GM10847 (cell line): ENCODE results near the gene SKAP1.

Source experiments
- POLR2A ChIP-seq: IDR thresholded peaks from 2 replicates; pipeline ENCODE4 v1.6.1; 2011; ENCODE audit not compliant: insufficient read length; ENCODE audit errors: extremely low read depth

The SKAP1 gene

GRCh38 chr17:48333034-48333530 is 96.9 kb downstream of the SKAP1 start:
- no peak for TF ChIP-seq POLR2A

DNA sequence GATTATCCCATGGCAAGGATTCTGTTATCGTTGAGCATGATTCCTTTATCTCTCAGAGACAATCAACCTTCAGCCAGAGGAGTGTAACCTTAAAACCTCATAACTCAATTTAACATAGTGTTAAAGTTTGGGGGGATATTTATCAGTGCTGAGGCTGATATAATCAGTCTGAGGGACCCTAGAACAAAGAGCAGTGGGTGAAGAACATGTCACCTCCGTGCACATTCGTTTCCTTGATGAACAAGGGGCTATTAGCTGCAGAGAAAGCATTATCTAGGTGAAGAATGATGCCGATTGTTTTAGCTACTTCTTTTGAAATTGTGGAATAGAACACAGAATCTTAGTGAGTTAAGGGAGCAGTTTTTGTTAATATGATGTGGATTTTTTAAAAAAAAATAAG is 99.1 kb downstream of the SKAP1 start:
- no peak for TF ChIP-seq POLR2A

DNA sequence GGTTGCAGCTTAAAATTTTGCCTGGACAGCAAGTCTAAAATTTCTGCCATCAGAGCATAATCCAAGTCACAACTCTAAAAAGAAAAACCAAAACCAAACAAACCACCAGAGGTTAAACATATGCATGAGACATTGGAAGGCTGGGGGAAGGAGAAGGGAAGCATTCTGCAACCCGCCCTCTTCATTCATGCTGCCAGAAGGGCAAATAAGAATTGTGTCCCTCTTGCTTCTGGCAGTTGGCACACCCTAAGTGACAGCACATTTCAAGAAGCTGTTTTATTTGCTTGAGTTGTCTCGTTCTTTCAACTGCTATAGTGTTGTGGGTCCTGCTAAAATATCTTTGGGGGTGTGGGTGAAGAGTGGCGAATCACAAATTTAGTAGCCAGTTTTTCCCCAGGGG is 99.6 kb downstream of the SKAP1 start:
- TF ChIP-seq POLR2A = no peak

DNA sequence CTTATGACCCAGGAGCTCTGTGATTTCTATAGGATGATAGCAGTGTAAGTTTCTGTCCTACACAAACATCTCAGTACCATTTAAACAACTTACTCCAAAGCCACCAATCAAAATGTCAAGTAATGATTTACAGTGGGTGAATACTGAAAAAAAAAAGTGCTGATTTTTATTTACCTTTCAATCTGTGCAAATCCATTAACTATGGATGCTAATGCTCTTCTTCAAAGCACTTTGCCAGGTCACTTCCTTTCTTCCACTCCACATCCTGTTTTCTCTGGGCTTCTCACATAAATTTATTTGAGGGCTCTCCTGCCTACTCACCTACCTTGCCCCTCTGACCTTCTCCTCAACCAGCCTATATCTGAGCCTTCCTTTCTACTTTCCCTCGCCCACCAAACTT is 101.6 kb downstream of the SKAP1 start:
- TF ChIP-seq POLR2A = no peak

- no peak for TF ChIP-seq POLR2A
Observed at GRCh38 chr17:48326310-48326709, 103.7 kb downstream of the SKAP1 start.

- no peak for TF ChIP-seq POLR2A
Observed at GRCh38 chr17:48322060-48322459, 108.0 kb downstream of the SKAP1 start.

GRCh38 chr17:48317732-48318131 is 112.3 kb downstream of the SKAP1 start:
- no peak for TF ChIP-seq POLR2A

GRCh38 chr17:48314716-48315115 is 115.3 kb downstream of the SKAP1 start:
- TF ChIP-seq POLR2A = no peak

GRCh38 chr17:48313096-48313755 is 116.8 kb downstream of the SKAP1 start:
- no peak for TF ChIP-seq POLR2A

DNA sequence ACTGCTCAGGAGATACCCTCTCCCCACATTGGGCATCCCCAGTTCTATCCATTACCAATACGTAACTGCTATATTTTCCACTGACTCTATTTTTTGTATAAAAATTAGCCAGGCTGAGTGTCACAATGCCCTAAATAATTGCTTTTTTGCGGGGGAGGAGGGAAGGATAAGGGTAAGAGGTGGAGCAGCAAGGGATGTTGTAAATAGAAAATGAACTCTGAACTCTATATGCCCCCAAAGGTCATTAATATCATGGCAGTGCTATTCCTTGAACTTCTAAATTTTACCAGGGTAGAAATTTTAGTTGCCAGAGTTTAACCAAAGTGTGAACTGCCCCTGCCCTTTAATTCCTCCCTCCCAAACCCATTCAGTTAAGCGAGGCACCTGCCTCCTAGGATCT is 118.7 kb downstream of the SKAP1 start:
- TF ChIP-seq POLR2A = no peak

GRCh38 chr17:48310748-48311213 is 119.2 kb downstream of the SKAP1 start:
- no peak for TF ChIP-seq POLR2A

- no peak for TF ChIP-seq POLR2A
Observed at GRCh38 chr17:48308581-48308980, 121.4 kb downstream of the SKAP1 start.

DNA sequence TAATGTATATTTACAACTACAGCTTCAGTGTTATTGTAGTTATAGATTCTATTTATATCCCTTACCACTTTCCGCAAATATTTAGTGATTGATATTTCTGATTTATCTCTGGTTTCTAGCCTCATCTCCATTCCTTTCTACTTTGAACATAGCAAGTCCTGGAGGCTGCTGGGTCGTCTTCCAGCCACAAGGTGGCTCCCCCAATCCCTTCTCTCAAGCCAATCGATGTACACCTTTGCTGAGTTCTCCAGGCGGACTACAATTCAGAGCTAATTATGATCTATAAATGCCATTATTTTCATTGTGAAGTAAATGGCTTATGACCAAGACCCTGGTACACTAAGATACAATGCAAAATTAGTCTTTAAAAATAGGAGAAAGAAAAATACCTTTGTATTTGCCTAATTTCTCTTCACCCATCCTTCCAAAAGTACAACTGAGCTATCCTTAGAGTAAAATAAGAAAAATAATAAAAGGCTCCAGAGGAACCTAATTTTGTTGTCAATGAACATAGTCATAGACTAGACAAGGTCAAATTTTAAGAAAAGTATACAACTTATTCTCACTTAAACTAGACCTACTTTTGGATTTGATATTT is 122.1 kb downstream of the SKAP1 start:
- TF ChIP-seq POLR2A = no peak

- no peak for TF ChIP-seq POLR2A
Observed at GRCh38 chr17:48307255-48307654, 122.8 kb downstream of the SKAP1 start.

DNA sequence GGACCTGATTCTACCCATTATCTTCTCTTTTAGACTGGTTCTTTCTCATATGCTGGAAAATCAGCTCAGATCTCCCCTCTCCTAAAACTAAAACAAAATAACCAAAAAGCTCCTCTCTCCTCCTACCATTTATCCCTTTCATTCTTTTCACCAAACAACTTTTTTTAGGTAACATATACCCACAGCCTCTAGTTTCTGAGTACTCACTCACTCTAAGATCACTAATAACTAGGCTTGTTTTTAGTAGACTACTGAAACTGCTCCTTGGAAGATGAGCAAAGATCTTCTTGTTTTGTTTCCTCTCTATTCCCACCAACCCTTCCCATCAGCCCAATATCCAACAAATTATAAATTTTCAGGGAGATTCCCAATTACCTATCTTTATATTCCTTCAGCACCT is 129.0 kb downstream of the SKAP1 start:
- no peak for TF ChIP-seq POLR2A

DNA sequence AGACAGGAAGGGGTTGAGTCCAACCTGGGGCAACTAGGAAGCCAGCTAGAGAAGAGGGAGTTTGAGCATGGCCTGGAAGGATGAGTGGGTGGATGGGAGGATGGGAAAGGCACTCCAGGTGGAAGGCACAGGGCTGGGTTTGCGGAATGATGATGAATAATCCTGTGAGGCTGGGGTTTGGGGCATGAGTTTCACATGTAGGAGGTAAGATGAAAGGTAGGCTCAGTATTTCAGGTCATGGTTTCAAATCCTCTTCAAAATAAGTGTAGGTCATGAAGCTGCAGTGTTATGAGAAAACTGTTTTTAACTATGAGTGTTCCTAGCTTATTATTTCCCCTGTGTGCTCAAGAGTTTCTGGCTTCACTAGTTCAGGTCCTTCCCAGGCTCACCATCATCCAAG is 130.3 kb downstream of the SKAP1 start:
- no peak for TF ChIP-seq POLR2A

- TF ChIP-seq POLR2A = no peak
Observed at GRCh38 chr17:48297825-48298224, 132.2 kb downstream of the SKAP1 start.
